Left lung (tissue), 10 donors: ENCODE measurements around the gene AP2S1. TPM values are rescaled to one million over a fixed set of nuclear protein-coding genes. Genes with fewer than 3 reads are reported as not detected.

ENCODE experiments used
- ATAC-seq: fragments of 200-7000 bp; cut with Tn5 transposase; one replicate; pipeline ENCODE4 v1.9.1; 2020; ENCODE audit warnings: moderate library complexity
- DNase-seq, 4 donors: peaks; one replicate each; pipeline ENCODE4 v3.0.0-alpha.2; 2013 to 2020
- H3K27ac ChIP-seq, 2 donors: fragments of 200-600 bp; sonication (generic) in 1 of 2; one replicate each; pipeline versions ENCODE4 v1.5.0 to v1.8.0; 2020 to 2021
- H3K27me3 ChIP-seq, 2 donors: fragments of 200-600 bp; sonication (generic) in 1 of 2; one replicate each; pipeline versions ENCODE4 v1.5.0 to v1.8.0; 2020 to 2021
- H3K36me3 ChIP-seq, 2 donors: fragments of 200-600 bp; sonication (generic) in 1 of 2; one replicate each; pipeline versions ENCODE4 v1.5.0 to v1.8.0; 2020 to 2021
- H3K4me1 ChIP-seq, 2 donors: fragments of 200-600 bp; one replicate each; pipeline ENCODE4 v1.8.0; 2021
- H3K4me3 ChIP-seq, 2 donors: fragments of 200-600 bp; sonication (generic) in 1 of 2; one replicate each; pipeline versions ENCODE4 v1.5.0 to v1.8.0; 2020 to 2021; ENCODE audit warnings: mild to moderate bottlenecking in 1 of 2
- H3K9me3 ChIP-seq, 2 donors: fragments of 200-600 bp; sonication (generic) in 1 of 2; one replicate each; pipeline versions ENCODE4 v1.5.0 to v1.8.0; 2020 to 2021
- intact Hi-C, 2 donors: fragments of 100-400 bp; cut with DNase I; formaldehyde crosslinking; loops; one replicate each; pipeline versions ENCODE4 v1.11.2 to v1.14.2; 2022
- polyA plus RNA-seq, 6 donors: library from polyadenylated mRNA; unstranded; fragments of 120-200 nt; gene quantifications; one replicate each; pipeline ENCODE4 v1.2.1, GENCODE V29; 2013; ENCODE audit not compliant: insufficient read length in 6 of 6
- total RNA-seq, 2 donors: library from RNA; stranded (reverse); fragmentation: NEBNext Ultra II Directional; extraction: Animal tissue kit (Norgen Biotek cat#: 25700); gene quantifications; one replicate each; pipeline ENCODE4 v1.2.1, GENCODE V29; 2021
- TF ChIP-seq, protein P1 (sequence below), 2 donors: fragments of 200-600 bp; sonication (generic) in 1 of 2; IDR thresholded peaks; one replicate each; pipeline versions ENCODE4 v1.5.0 to v1.8.0; 2021; ENCODE audit warnings: antibody characterized with exemption in 2 of 2
- donor health status: DM: no; HTN: yes; CAD: no.
- donor health status: DM: no; HTN: no; CAD: no.

Gene AP2S1
- total and polyA plus RNA-seq, 8 donors: 92.3 to 163 (median 113) TPM

DNA sequence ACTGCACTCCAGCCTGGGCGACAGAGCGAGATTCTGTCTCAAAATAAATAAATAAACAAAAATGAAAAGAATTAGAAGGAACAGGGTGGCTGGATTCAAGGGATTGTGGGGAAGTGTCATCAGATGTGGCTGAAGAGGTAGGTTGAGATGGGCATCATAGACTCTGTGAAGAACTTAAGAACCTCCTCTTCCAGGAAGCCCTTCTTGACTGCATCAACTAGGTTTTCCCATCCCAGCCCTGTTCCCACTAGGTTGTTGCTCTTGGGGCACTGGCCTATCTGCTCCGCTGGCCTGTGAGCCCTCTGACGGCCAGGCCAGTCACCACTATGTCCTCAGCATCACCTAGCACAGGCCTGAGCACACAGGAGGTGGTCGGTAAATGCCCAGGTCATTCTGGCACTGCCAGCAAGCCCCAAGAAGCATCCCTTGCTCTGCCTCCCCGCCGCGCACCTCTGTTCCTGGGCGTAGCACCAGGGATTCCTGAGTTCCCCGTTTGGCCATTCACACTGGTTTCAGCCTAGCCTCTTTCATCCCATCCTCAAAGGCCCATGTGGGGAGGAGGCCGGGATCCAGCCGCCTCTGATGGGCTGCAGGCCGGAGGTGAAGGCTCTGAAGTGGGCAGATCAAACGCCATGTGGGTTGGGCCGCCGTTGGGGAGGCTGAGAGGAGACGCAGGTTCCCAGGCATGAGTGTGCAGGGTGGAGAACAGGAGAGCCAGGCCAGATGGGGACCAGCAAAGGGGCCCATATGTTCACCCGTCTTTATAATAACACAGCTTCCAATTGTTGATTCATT lies 34.6 kb downstream of the AP2S1 start:
- H3K36me3 ChIP-seq: no peaks in the 10 kb centered on the region
- no peak overlapping the region for H3K27ac ChIP-seq
- no peaks in the 10 kb centered on the region for H3K27me3 ChIP-seq
- DNase-seq (no peak), ATAC-seq (no peak)
- no peaks in the 10 kb centered on the region for H3K9me3 ChIP-seq
- H3K4me1 ChIP-seq: peaks cover 0 to 16% of the 10 kb centered on the region in 2 donors
- intact Hi-C loops: no loop called here
- no peak overlapping the region for H3K4me3 ChIP-seq
- TF ChIP-seq, protein P1, sequence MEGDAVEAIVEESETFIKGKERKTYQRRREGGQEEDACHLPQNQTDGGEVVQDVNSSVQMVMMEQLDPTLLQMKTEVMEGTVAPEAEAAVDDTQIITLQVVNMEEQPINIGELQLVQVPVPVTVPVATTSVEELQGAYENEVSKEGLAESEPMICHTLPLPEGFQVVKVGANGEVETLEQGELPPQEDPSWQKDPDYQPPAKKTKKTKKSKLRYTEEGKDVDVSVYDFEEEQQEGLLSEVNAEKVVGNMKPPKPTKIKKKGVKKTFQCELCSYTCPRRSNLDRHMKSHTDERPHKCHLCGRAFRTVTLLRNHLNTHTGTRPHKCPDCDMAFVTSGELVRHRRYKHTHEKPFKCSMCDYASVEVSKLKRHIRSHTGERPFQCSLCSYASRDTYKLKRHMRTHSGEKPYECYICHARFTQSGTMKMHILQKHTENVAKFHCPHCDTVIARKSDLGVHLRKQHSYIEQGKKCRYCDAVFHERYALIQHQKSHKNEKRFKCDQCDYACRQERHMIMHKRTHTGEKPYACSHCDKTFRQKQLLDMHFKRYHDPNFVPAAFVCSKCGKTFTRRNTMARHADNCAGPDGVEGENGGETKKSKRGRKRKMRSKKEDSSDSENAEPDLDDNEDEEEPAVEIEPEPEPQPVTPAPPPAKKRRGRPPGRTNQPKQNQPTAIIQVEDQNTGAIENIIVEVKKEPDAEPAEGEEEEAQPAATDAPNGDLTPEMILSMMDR (IDR thresholded peaks at IDR 0.05): no peak

DNA sequence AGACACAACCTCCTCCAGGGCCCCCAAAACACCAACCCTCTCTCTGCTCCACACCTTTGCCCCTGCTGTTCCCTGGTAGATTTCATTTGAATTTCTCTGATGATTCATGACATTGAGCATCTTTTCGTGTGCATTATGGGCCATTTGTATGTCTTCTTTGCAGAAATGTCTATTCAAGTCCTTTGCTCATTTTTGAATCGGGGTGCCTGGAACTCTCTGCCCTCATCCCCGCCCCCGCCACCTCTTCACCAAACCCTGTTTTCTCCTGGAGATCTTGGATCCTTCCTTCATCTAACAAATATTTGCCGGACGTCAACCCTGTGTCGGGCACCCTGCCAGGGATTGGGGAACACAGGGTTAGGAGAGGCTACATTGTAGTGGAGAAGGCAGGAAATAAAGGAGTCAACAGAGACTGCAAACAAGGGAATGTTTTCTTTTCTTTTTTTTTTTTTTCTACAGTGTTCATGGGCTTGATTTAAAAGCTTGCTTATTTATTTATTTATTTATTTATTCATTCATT lies 36.7 kb downstream of the AP2S1 start:
- ATAC-seq (peak; percentile 73), DNase-seq (peak; percentile 61 to 84 (median 80))
- H3K9me3 ChIP-seq: no peaks in the 10 kb centered on the region
- H3K4me1 ChIP-seq: peaks cover 0 to 16% of the 10 kb centered on the region in 2 donors
- peak overlapping the region in 1 of 2 donors; percentile 65 for H3K27ac ChIP-seq
- H3K27me3 ChIP-seq: no peaks in the 10 kb centered on the region
- intact Hi-C loops: no loop called here
- TF ChIP-seq, protein P1 (IDR thresholded peaks at IDR 0.05): no peak
- no peaks in the 10 kb centered on the region for H3K36me3 ChIP-seq
- H3K4me3 ChIP-seq: no peak overlapping the region

DNA sequence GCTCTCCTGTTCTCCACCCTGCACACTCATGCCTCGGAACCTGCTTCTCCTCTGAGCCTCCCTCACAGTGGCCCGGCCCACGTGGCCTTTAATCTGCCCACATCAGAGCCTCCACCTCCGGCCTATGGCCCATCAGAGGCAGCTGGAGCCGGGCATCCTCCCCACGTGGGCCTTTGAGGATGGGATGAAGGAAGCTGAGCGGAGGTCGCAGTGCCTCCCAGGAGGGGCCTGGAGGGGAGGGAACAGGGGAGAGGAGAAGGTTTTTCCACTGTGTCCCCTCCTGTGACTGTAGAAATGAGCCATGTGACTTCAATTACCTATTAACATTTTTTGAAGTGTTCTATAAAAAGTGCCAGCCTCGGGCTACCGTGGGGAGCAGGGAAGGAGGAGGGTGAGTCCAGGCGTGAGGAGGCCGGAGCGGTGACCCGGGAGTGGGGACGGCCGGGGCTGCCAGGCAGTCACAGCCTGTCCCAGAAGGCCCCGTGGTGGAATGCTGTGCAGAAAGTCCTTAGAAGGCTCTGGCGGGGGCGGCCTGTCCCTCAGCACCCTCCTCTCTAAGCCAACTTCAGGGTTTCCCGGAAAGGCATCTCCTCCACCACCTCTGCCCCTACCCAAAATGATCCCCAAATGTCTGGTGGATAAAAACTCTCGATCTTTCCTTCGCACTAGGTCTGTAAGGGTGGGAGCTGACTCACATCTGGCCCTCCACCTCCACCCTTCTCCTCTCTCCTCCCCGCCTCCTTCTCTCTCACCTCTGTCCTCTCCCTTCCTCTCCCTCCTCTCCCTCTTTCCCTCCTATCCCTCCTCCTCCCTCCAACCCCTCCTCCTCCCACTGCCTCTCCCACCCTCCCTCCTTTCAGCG lies 37.4 kb downstream of the AP2S1 start:
- H3K4me3 ChIP-seq: no peak overlapping the region
- no peaks in the 10 kb centered on the region for H3K9me3 ChIP-seq
- H3K36me3 ChIP-seq: no peaks in the 10 kb centered on the region
- TF ChIP-seq, protein P1 (IDR thresholded peaks at IDR 0.05): no peak
- DNase-seq: peak in 2 of 4 donors; percentile 55 to 79
- intact Hi-C loops: no loop called here
- H3K4me1 ChIP-seq: peaks cover 0 to 16% of the 10 kb centered on the region in 2 donors
- H3K27me3 ChIP-seq: no peaks in the 10 kb centered on the region
- peak overlapping the region; percentile 48 to 65 for H3K27ac ChIP-seq
- ATAC-seq: peak; percentile 90

DNA sequence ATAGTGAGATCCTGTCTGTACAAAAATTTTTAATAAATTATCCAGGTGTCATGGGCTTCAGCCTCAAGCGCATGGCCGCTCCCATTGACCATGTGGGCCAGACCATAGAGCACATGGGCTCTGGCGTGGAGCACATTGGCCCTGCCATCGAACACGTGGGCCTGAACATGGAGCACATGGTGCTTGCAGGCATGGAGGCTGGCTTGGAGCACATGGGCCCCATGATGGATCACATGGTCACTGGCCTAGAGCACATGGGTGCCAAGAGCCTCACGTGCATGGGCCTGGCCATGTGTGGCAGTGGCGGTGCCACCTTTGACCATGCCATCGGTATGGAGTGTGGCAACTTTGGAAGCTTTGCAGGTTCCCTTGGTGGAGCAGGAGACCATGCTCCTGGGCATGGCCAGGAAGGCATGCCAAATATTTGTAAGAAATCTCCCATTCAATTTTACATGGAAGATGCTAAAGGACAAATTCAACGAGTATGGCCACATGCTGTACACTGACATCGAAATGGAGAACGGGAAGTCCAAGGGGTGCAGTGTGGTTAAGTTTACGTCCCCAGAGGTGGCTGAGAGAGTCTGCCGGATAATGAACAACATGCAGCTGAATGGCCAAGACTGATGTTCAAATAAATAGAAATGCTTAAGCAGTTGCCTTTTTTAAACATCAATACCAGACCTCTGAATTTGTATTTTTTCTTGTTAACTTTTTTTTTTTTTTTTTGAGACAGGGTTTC lies 40.9 kb downstream of the AP2S1 start:
- no peak overlapping the region for H3K4me3 ChIP-seq
- ATAC-seq (no peak), DNase-seq (no peak)
- TF ChIP-seq, protein P1 (IDR thresholded peaks at IDR 0.05): no peak
- intact Hi-C loops: no loop called here
- H3K27me3 ChIP-seq: no peaks in the 10 kb centered on the region
- H3K4me1 ChIP-seq: peaks cover 0 to 16% of the 10 kb centered on the region in 2 donors
- no peaks in the 10 kb centered on the region for H3K9me3 ChIP-seq
- no peak overlapping the region for H3K27ac ChIP-seq
- no peaks in the 10 kb centered on the region for H3K36me3 ChIP-seq
